Liver (tissue), 9 donors: ENCODE measurements around the gene AP5B1. TPM values are rescaled to one million over a fixed set of nuclear protein-coding genes. Genes with fewer than 3 reads are reported as not detected.

Experiments used
- DNase-seq: peaks from one replicate; pipeline ENCODE4 v3.0.0-alpha.2; 2017; ENCODE audit warnings: low spot score
- H3K27ac ChIP-seq, 2 donors: one replicate each; pipeline ENCODE4 v1.7.0; 2013; ENCODE audit warnings: inconsistent platforms in 2 of 2, low read length in 2 of 2, control low read depth in 1 of 2, low read depth in 1 of 2, mild to moderate bottlenecking in 1 of 2
- H3K27me3 ChIP-seq, 4 donors: one replicate each; pipeline versions ENCODE4 v1.6.1 to v1.7.0; 2013; ENCODE audit warnings: low read length in 3 of 4, inconsistent platforms in 1 of 4, mild to moderate bottlenecking in 1 of 4, moderate library complexity in 1 of 4; ENCODE audit not compliant: control insufficient read depth in 4 of 4, insufficient read depth in 4 of 4
- H3K36me3 ChIP-seq, 4 donors: one replicate each; pipeline versions ENCODE4 v1.6.1 to v1.7.0; 2013; ENCODE audit warnings: low read length in 3 of 4, mild to moderate bottlenecking in 3 of 4, low read depth in 1 of 4, moderate library complexity in 1 of 4; ENCODE audit not compliant: control insufficient read depth in 4 of 4, insufficient read depth in 3 of 4
- H3K4me1 ChIP-seq, 4 donors: one replicate each; pipeline versions ENCODE4 v1.6.1 to v1.7.0; 2013; ENCODE audit warnings: low read length in 3 of 4, mild to moderate bottlenecking in 3 of 4, moderate library complexity in 1 of 4; ENCODE audit not compliant: control insufficient read depth in 4 of 4, insufficient read depth in 4 of 4
- H3K4me3 ChIP-seq, 3 donors: one replicate each; pipeline versions ENCODE4 v1.6.1 to v1.7.0; 2013; ENCODE audit warnings: low read length in 3 of 3, control low read depth in 1 of 3, low read depth in 1 of 3, mild to moderate bottlenecking in 1 of 3
- H3K9ac ChIP-seq, 2 donors: one replicate each; pipeline ENCODE4 v1.7.0; 2013; ENCODE audit warnings: low read length in 2 of 2, mild to moderate bottlenecking in 2 of 2, moderate library complexity in 2 of 2, control low read depth in 1 of 2, low read depth in 1 of 2
- H3K9me3 ChIP-seq, 4 donors: one replicate each; pipeline versions ENCODE4 v1.6.1 to v1.7.0; 2013; ENCODE audit warnings: low read length in 3 of 4; ENCODE audit not compliant: control insufficient read depth in 4 of 4
- EGR1 ChIP-seq, 2 donors: IDR thresholded peaks; 2 replicates each; pipeline ENCODE4 v1.6.1; 2016 to 2018; ENCODE audit warnings: antibody characterized with exemption in 2 of 2, low read depth in 2 of 2
- FOXA1 ChIP-seq: IDR thresholded peaks from 2 replicates; pipeline ENCODE4 v1.6.1; 2016; ENCODE audit warnings: antibody characterized with exemption
- FOXA2 ChIP-seq: IDR thresholded peaks from 2 replicates; pipeline ENCODE4 v1.6.1; 2016; ENCODE audit warnings: antibody characterized with exemption
- GABPA ChIP-seq, 2 donors: IDR thresholded peaks in 1 of 2; conservative IDR thresholded peaks in 1 of 2; 2 replicates each; pipeline ENCODE4 v1.6.1; 2016; ENCODE audit warnings: antibody characterized with exemption in 2 of 2, mild to moderate bottlenecking in 1 of 2, moderate library complexity in 1 of 2
- HNF4A ChIP-seq, 2 donors: conservative IDR thresholded peaks; 2 replicates each; pipeline ENCODE4 v1.6.1; 2016; ENCODE audit warnings: antibody characterized with exemption in 2 of 2, mild to moderate bottlenecking in 2 of 2
- JUND ChIP-seq, 2 donors: IDR thresholded peaks; 2 replicates each; pipeline ENCODE4 v1.6.1; 2016; ENCODE audit warnings: antibody characterized with exemption in 2 of 2
- NR2F2 ChIP-seq: IDR thresholded peaks from 2 replicates; pipeline ENCODE4 v1.6.1; 2016; ENCODE audit warnings: antibody characterized with exemption
- RAD21 ChIP-seq, 2 donors: IDR thresholded peaks; 2 replicates each; pipeline ENCODE4 v1.6.1; 2016; ENCODE audit warnings: antibody characterized with exemption in 2 of 2, mild to moderate bottlenecking in 2 of 2
- RXRA ChIP-seq, 2 donors: IDR thresholded peaks; 2 replicates each; pipeline ENCODE4 v1.6.1; 2017 to 2018; ENCODE audit warnings: antibody characterized with exemption in 2 of 2, mild to moderate bottlenecking in 1 of 2
- WGBS: extraction: QIAGEN DNeasy Blood & Tissue Kit; methylation state at CpG from one replicate; pipeline ENCODE4 v1.1.7; 2013; 5-methylcytosine and 5-hydroxymethylcytosine counted together
- polyA plus RNA-seq, 2 donors: library from polyadenylated mRNA; stranded (reverse) in 1 of 2; unstranded in 1 of 2; fragments of 200-250 nt in 1 of 2; fragments of >200 nt in 1 of 2; fragmentation: Nextera tagmentation in 1 of 2; extraction: Ambion mirVana in 1 of 2; gene quantifications; one replicate each; pipeline versions ENCODE4 v1.2.1 to v1.2.3, GENCODE V29; 2013 to 2015
- total RNA-seq, 2 donors: library from RNA; depleted of rRNA; stranded (reverse); fragments of >200 nt; gene quantifications; one replicate each; pipeline ENCODE4 v1.2.3, GENCODE V29; 2014
- TF ChIP-seq, protein P1 (sequence below): IDR thresholded peaks from 2 replicates; pipeline ENCODE4 v1.6.1; 2016; ENCODE audit warnings: antibody characterized with exemption
- TF ChIP-seq, protein P2 (sequence below): IDR thresholded peaks from 2 replicates; pipeline ENCODE4 v1.6.1; 2016; ENCODE audit warnings: antibody characterized with exemption
- TF ChIP-seq, protein P3 (sequence below): IDR thresholded peaks from 2 replicates; pipeline ENCODE4 v1.6.1; 2016; ENCODE audit warnings: antibody characterized with exemption
- TF ChIP-seq, protein P4 (sequence below): fragments of 150-350 bp; IDR thresholded peaks from 2 replicates; pipeline ENCODE4 v1.5.1; 2017; ENCODE audit warnings: improper control_type of control experiment, low read depth, low read length; ENCODE audit not compliant: missing input control
- donor health status: healthy.
- donor health status: healthy.
- donor health status: healthy.
- donor health status: healthy.
- donor health status: healthy.

The AP5B1 gene
- total and polyA plus RNA-seq, 4 donors = 2.0 to 10.8 (median 5.0) TPM

DNA sequence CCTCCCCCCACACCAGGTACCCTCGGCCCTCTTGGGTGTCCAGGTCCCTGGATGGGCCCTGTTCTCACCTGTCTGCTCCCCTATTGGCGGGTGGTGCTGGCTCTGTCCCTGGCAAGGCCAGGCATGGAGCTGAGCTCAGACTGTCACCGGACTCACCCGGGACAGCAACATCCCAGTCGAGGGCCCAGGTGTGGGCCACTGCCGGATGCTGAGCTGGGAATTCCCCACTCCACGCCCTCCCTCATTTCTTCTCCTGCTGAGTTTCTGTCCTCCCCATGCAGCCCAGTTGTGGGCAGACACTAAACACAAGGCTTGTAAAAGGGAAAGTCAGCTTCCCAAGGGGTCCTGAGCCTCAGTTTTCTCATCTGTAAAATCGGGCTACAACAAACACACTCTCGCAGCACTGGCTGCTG lies 2.0 kb upstream of the AP5B1 start:
- Histone ChIP-seq H3K9me3 (no peaks in the 10 kb centered on the region), H3K36me3 (peaks cover 0 to 4% (median 0%) of the 10 kb centered on the region in 4 donors), H3K27ac (no peak overlapping the region), H3K9ac (no peak overlapping the region), H3K27me3 (peaks cover 0 to 2% (median under 1%) of the 10 kb centered on the region in 4 donors), H3K4me1 (peaks cover 4 to 34% (median 19%) of the 10 kb centered on the region in 4 donors), H3K4me3 (no peak overlapping the region)
- WGBS = 79% methylated on average over 9 of the region's 9 CpGs
- DNase-seq = no peak
- TF ChIP-seq JUND (IDR thresholded peaks at IDR 0.05) (no peak), GABPA (IDR thresholded peaks at IDR 0.05 in 1 of 2, conservative IDR thresholded peaks at IDR 0.05 in 1 of 2) (no peak), EGR1 (IDR thresholded peaks at IDR 0.05; ENCODE audit: low read depth in 2 of 2) (no peak), NR2F2 (no peak), HNF4A (conservative IDR thresholded peaks at IDR 0.05) (no peak), FOXA2 (no peak), FOXA1 (no peak), RAD21 (IDR thresholded peaks at IDR 0.05) (no peak)
- TF ChIP-seq, protein P1, sequence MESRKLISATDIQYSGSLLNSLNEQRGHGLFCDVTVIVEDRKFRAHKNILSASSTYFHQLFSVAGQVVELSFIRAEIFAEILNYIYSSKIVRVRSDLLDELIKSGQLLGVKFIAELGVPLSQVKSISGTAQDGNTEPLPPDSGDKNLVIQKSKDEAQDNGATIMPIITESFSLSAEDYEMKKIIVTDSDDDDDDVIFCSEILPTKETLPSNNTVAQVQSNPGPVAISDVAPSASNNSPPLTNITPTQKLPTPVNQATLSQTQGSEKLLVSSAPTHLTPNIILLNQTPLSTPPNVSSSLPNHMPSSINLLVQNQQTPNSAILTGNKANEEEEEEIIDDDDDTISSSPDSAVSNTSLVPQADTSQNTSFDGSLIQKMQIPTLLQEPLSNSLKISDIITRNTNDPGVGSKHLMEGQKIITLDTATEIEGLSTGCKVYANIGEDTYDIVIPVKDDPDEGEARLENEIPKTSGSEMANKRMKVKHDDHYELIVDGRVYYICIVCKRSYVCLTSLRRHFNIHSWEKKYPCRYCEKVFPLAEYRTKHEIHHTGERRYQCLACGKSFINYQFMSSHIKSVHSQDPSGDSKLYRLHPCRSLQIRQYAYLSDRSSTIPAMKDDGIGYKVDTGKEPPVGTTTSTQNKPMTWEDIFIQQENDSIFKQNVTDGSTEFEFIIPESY = no peak
- TF ChIP-seq, protein P2, sequence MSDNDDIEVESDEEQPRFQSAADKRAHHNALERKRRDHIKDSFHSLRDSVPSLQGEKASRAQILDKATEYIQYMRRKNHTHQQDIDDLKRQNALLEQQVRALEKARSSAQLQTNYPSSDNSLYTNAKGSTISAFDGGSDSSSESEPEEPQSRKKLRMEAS = no peak
- TF ChIP-seq, protein P3, sequence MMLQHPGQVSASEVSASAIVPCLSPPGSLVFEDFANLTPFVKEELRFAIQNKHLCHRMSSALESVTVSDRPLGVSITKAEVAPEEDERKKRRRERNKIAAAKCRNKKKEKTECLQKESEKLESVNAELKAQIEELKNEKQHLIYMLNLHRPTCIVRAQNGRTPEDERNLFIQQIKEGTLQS = no peak
- TF ChIP-seq, protein P4, sequence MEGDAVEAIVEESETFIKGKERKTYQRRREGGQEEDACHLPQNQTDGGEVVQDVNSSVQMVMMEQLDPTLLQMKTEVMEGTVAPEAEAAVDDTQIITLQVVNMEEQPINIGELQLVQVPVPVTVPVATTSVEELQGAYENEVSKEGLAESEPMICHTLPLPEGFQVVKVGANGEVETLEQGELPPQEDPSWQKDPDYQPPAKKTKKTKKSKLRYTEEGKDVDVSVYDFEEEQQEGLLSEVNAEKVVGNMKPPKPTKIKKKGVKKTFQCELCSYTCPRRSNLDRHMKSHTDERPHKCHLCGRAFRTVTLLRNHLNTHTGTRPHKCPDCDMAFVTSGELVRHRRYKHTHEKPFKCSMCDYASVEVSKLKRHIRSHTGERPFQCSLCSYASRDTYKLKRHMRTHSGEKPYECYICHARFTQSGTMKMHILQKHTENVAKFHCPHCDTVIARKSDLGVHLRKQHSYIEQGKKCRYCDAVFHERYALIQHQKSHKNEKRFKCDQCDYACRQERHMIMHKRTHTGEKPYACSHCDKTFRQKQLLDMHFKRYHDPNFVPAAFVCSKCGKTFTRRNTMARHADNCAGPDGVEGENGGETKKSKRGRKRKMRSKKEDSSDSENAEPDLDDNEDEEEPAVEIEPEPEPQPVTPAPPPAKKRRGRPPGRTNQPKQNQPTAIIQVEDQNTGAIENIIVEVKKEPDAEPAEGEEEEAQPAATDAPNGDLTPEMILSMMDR = no peak

DNA sequence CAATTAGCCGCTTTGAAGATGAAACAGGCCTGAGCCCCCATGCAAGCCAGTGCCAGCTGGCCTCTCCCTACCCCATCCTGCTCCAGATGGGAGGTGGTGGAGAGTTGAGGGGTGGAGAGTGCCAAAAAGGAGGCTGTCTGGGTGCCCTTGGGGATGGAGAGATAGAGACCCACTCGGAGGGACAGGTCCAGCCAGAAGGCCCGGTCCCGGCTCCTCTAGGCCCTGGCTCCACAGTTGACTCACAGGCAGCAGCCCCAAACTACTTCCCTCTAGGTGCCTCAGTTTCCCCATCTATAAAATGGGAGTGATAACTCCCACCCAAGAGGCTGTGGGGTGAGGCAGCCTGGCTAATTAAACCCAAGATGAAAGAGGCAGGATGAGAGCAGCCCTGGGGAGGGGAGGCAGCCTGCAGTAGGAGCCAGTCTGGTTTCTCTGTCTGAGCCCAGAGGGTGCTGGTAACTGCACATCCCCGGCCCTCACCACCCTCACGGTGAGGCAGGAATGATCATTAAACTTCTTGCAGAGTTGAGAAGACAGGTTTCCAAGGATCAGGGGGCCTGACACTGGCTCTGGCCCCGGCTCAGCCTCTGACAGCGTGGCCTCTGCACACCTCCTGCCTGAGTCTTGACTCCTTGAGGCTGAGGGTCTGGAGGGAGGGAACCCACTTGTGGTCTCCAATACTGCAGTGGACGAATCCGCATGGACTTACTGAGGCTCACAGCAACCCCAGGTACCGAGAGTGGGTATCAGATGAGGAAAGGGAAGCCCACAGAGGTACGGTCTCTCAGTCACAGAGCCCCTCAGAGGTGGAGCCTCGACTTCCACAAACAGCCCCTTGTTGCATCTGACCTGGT lies 1.4 kb upstream of the AP5B1 start:
- H3K36me3 ChIP-seq = peaks cover 0 to 6% (median 0%) of the 10 kb centered on the region in 4 donors
- H3K9ac ChIP-seq = no peak overlapping the region
- 93% methylated on average over 13 of the region's 13 CpGs for WGBS
- H3K4me1 ChIP-seq = peaks cover 4 to 29% (median 17%) of the 10 kb centered on the region in 4 donors
- H3K27me3 ChIP-seq = peaks cover 0 to 2% (median 0%) of the 10 kb centered on the region in 4 donors
- DNase-seq = no peak
- H3K27ac ChIP-seq = no peak overlapping the region
- H3K9me3 ChIP-seq = no peaks in the 10 kb centered on the region
- TF ChIP-seq FOXA1 (no peak), EGR1 (IDR thresholded peaks at IDR 0.05; ENCODE audit: low read depth in 2 of 2) (no peak), RXRA (IDR thresholded peaks at IDR 0.05) (no peak), HNF4A (conservative IDR thresholded peaks at IDR 0.05) (no peak), FOXA2 (no peak), NR2F2 (no peak)
- TF ChIP-seq, protein P1 = no peak
- TF ChIP-seq, protein P4 = no peak
- H3K4me3 ChIP-seq = no peak overlapping the region
